ENCODE data around the gene AHCYL2.
"Not testable (repeated sequence)": the region's sequence is repeated elsewhere in the genome, so short reads cannot be mapped to it uniquely, and the experiment has no call there.

DNA sequence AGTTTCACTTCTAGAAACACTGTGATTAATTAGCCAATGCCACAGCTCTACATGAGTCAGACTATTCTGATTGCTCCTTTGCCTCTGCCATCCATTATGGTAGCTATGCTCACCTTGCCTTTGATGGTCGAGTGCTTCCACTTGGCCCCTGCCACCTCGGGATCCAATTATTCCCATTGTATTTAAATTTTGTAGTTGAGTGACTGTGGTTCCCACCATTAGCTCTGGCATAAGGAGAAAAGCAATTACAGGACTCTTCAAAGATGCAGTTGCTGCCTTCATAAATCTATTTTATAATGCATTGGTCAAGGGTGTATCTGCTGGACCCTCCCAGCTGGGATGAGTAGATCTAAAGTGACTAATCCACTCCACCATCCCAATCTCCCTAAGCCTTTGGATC, 223.8 kb downstream of the AHCYL2 start:
- TF ChIP-seq, protein P1, sequence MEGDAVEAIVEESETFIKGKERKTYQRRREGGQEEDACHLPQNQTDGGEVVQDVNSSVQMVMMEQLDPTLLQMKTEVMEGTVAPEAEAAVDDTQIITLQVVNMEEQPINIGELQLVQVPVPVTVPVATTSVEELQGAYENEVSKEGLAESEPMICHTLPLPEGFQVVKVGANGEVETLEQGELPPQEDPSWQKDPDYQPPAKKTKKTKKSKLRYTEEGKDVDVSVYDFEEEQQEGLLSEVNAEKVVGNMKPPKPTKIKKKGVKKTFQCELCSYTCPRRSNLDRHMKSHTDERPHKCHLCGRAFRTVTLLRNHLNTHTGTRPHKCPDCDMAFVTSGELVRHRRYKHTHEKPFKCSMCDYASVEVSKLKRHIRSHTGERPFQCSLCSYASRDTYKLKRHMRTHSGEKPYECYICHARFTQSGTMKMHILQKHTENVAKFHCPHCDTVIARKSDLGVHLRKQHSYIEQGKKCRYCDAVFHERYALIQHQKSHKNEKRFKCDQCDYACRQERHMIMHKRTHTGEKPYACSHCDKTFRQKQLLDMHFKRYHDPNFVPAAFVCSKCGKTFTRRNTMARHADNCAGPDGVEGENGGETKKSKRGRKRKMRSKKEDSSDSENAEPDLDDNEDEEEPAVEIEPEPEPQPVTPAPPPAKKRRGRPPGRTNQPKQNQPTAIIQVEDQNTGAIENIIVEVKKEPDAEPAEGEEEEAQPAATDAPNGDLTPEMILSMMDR (conservative IDR thresholded peaks at IDR 0.05; ENCODE audit: low read length), result not testable (repeated sequence)
- TF ChIP-seq EZH2phosphoT487 (IDR thresholded peaks at IDR 0.05; ENCODE audit: borderline replicate concordance), result not testable (repeated sequence)

Measured in Loucy (cell line).